Liver (tissue), 3 donors: ENCODE measurements around the gene PPFIA2.

Experiments used
- CTCF ChIP-seq: fragments of 150-350 bp; IDR thresholded peaks from 2 replicates; pipeline ENCODE4 v1.5.1; 2017; ENCODE audit warnings: improper control_type of control experiment, low read depth, low read length; ENCODE audit not compliant: missing input control
- JUND ChIP-seq, 2 donors: IDR thresholded peaks; 2 replicates each; pipeline ENCODE4 v1.6.1; 2016; ENCODE audit warnings: antibody characterized with exemption in 2 of 2
- RAD21 ChIP-seq, 2 donors: IDR thresholded peaks; 2 replicates each; pipeline ENCODE4 v1.6.1; 2016; ENCODE audit warnings: antibody characterized with exemption in 2 of 2, mild to moderate bottlenecking in 2 of 2
- REST ChIP-seq: IDR thresholded peaks from 2 replicates; pipeline ENCODE4 v1.6.1; 2016; ENCODE audit warnings: antibody characterized with exemption, mild to moderate bottlenecking
- RXRA ChIP-seq, 2 donors: IDR thresholded peaks; 2 replicates each; pipeline ENCODE4 v1.6.1; 2017 to 2018; ENCODE audit warnings: antibody characterized with exemption in 2 of 2, mild to moderate bottlenecking in 1 of 2
- donor health status: healthy.
- donor health status: healthy.

DNA sequence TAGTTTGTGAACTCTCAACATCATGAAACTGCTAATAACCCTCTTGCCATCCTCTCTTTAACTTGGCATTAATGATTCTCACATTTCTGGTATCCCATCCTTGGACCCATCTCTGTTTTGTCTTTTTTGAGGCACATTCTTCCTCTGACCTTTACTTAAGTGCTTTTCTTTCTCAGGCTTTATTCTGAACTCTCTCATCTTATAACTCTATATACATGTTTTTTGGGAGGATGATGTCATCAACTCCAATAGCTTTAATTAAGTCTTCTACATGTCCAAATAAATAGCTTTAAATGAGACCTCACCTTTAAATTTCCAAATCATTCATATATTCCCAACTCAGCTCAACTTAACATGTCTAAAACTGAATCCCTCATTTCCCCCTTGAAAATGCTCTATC is 88.4 kb downstream of the PPFIA2 start:
- TF ChIP-seq CTCF = no peak
- no peak for TF ChIP-seq JUND (IDR thresholded peaks at IDR 0.05)
- TF ChIP-seq RAD21 (IDR thresholded peaks at IDR 0.05) = no peak
- no peak for TF ChIP-seq REST
- TF ChIP-seq RXRA (IDR thresholded peaks at IDR 0.05) = no peak
